22Rv1 (cell line): Measurements from ENCODE around the gene ZNHIT3.

Experiments
- H3K27ac ChIP-seq: fragments of 450-650 bp; 2 replicates; pipeline ENCODE4 v1.5.1; 2017
- CTCF ChIP-seq: fragments of 450-650 bp; IDR thresholded peaks from 2 replicates; pipeline ENCODE4 v1.5.1; 2017; ENCODE audit warnings: mild to moderate bottlenecking
- ZFX ChIP-seq: fragments of 450-650 bp; IDR thresholded peaks from 2 replicates; pipeline ENCODE4 v1.6.1; 2017; ENCODE audit warnings: antibody characterized with exemption, borderline replicate concordance

ZNHIT3 gene

GRCh38 chr17:36523113-36523512 is 36.6 kb downstream of the ZNHIT3 start:
- H3K27ac ChIP-seq, result no peak overlapping the region
- no peak for TF ChIP-seq ZFX
- no peak for TF ChIP-seq CTCF

GRCh38 chr17:36524428-36524876 is 38.0 kb downstream of the ZNHIT3 start:
- no peak for TF ChIP-seq CTCF
- TF ChIP-seq ZFX, result no peak
- H3K27ac ChIP-seq, result no peak overlapping the region

DNA sequence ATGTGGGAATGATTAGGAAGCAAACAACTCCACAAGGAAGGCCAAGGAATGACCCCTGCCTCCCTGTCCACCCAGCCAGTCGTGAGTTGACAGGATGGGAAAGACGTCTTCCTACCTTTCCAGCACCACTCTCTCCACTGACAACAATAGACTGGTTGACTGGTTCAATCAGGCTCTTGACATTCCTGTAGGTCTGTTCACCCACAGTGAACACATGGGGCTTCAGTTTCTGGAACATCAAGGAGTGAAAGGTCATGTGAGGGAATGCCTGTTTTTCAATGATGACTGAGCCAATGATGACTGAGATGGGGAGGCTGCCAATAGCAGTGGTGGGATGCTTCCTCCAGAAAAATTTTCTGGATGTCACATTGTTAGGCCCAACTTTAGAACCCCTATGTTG is 38.6 kb downstream of the ZNHIT3 start:
- no peak overlapping the region for H3K27ac ChIP-seq
- TF ChIP-seq CTCF, result no peak
- TF ChIP-seq ZFX, result no peak

DNA sequence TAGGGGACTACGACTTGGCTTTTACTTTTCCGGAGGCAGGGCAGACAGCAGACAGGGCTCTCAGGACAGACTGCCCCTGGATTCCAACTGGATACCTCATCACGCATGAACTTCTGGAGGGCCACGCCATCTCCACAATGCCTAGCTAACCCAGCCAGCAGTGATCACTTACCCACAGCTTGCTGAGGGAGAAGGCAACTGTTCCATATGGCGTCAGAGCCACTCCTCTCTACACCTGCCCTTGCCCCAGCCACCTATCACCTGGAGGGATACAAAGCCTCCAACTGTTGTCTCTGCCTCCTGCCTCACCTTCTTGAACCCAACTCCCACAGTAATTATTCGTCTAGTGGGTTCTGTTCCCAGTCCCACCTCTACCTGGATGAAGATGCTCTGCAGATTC is 39.4 kb downstream of the ZNHIT3 start:
- TF ChIP-seq ZFX (no peak), CTCF (no peak)
- no peak overlapping the region for H3K27ac ChIP-seq

DNA sequence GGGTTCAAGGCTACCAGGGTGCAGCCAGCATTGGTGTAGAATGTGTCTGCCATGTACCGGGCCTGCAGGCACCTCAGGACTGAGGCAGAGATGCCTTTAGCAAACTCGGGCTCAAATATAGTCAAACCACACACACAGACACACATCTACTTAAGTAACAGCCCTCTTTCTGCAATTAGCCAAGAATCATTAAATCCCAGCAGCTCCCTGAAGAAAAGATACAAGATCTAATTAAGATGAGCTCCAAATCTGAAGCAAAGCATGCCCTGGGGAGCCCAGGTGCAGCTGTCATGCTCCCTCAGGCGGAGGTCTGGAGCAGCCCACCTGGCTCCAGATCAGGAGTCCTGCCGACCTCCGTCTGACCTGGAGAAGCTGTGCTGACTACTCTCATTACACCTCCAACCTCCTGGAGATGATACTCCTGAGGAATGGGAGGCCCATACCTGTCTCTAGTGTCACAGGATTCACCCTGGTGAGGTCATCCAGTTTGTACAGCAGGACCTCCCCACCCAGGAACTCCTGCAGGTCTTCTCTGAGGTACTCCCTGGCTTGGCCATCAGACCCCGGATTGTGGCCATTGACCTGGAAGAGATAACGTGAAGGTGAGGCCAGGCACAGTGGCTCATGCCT is 41.3 kb downstream of the ZNHIT3 start:
- H3K27ac ChIP-seq, result no peak overlapping the region
- TF ChIP-seq CTCF (no peak), ZFX (no peak)

DNA sequence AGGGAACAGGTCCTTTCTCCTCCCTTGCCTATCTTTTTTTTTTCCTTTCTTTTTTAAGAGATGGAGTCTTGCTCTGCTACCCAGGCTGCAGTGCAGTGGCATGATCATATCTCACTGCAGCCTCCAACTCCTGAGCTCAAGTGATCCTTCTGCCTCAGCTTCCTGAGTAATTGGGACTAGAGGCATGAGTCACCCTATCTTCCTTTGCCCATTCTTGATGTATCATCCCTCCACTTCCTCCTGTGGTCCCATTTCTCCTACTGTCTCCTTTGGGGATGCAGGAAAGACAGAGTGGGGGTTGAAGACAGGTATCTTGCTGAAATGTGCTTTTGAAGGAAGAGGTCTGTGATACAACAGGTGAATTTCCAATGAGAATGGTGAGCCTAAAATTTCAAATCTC is 42.6 kb downstream of the ZNHIT3 start:
- H3K27ac ChIP-seq, result no peak overlapping the region
- TF ChIP-seq CTCF (no peak), ZFX (no peak)

- H3K27ac ChIP-seq, result no peak overlapping the region
Observed at GRCh38 chr17:36532435-36532975, 46.0 kb downstream of the ZNHIT3 start.

More at GRCh38 chr17:36532435-36532975, 46.0 kb downstream of the ZNHIT3 start:
- TF ChIP-seq ZFX, result no peak
- TF ChIP-seq CTCF, result no peak
